Thyroid gland (tissue), 4 donors: Measurements from ENCODE around the gene KCNJ6. TPM values are rescaled to one million over a fixed set of nuclear protein-coding genes. Genes with fewer than 3 reads are reported as not detected.

Source experiments
- DNase-seq, 2 donors: peaks; one replicate each; pipeline ENCODE4 v3.0.0-alpha.2; 2019
- H3K27ac ChIP-seq, 3 donors: fragments of 200-600 bp; sonication (generic); 1 replicate in 2 of 3; 2 replicates in 1 of 3; pipeline ENCODE4 v1.5.1; 2016 to 2019; ENCODE audit warnings: mild to moderate bottlenecking in 1 of 3, moderate library complexity in 1 of 3
- H3K27me3 ChIP-seq: fragments of 200-600 bp; sonication (generic); one replicate; pipeline ENCODE4 v1.5.1; 2019
- H3K36me3 ChIP-seq, 2 donors: fragments of 200-600 bp; sonication (generic); one replicate each; pipeline ENCODE4 v1.5.1; 2016 to 2019
- H3K4me1 ChIP-seq, 2 donors: fragments of 200-600 bp; sonication (generic); one replicate each; pipeline ENCODE4 v1.5.1; 2017 to 2019
- H3K4me3 ChIP-seq, 3 donors: fragments of 200-600 bp; sonication (generic); replicated peaks in 1 of 3; 1 replicate in 2 of 3; 2 replicates in 1 of 3; pipeline ENCODE4 v1.5.1; 2016; ENCODE audit warnings: mild to moderate bottlenecking in 1 of 3
- H3K9me3 ChIP-seq: fragments of 200-600 bp; sonication (generic); one replicate; pipeline ENCODE4 v1.5.1; 2017
- POLR2A ChIP-seq, 2 donors: fragments of 450-650 bp; IDR thresholded peaks; one replicate each; pipeline ENCODE4 v1.6.1; 2017; ENCODE audit warnings: antibody characterized with exemption in 2 of 2, mild to moderate bottlenecking in 2 of 2, moderate library complexity in 1 of 2
- WGBS, 2 donors: methylation state at CpG; one replicate each; pipeline ENCODE4 v1.1.5; 2017; 5-methylcytosine and 5-hydroxymethylcytosine counted together
- intact Hi-C: fragments of 100-400 bp; cut with DNase I; formaldehyde crosslinking; loops from one replicate; pipeline ENCODE4 v1.15.1; 2023
- total RNA-seq, 4 donors: library from RNA; depleted of rRNA; stranded (reverse); fragments of >200 nt; gene quantifications; one replicate each; pipeline ENCODE4 v1.2.3, GENCODE V29; 2016
- TF ChIP-seq, protein P1 (sequence below), 6 experiments: fragments of 200-600 bp in 3 of 6; fragments of 450-650 bp in 3 of 6; sonication (generic) in 3 of 6; IDR thresholded peaks; one replicate each; pipeline ENCODE4 v1.5.1; 2016 to 2019; ENCODE audit warnings: antibody characterized with exemption in 6 of 6, mild to moderate bottlenecking in 2 of 6, inconsistent platforms in 1 of 6, moderate library complexity in 1 of 6

Gene KCNJ6
- total RNA-seq, 4 donors from 2014 or later = not detected

- TF ChIP-seq, protein P1, sequence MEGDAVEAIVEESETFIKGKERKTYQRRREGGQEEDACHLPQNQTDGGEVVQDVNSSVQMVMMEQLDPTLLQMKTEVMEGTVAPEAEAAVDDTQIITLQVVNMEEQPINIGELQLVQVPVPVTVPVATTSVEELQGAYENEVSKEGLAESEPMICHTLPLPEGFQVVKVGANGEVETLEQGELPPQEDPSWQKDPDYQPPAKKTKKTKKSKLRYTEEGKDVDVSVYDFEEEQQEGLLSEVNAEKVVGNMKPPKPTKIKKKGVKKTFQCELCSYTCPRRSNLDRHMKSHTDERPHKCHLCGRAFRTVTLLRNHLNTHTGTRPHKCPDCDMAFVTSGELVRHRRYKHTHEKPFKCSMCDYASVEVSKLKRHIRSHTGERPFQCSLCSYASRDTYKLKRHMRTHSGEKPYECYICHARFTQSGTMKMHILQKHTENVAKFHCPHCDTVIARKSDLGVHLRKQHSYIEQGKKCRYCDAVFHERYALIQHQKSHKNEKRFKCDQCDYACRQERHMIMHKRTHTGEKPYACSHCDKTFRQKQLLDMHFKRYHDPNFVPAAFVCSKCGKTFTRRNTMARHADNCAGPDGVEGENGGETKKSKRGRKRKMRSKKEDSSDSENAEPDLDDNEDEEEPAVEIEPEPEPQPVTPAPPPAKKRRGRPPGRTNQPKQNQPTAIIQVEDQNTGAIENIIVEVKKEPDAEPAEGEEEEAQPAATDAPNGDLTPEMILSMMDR (IDR thresholded peaks at IDR 0.05) = no peak
- TF ChIP-seq POLR2A (IDR thresholded peaks at IDR 0.05) = no peak
- intact Hi-C loops = no loop called here
- H3K27me3 ChIP-seq = no peaks in the 10 kb centered on the region
- no peaks in the 10 kb centered on the region for H3K9me3 ChIP-seq
- no peak for DNase-seq
- no peaks in the 10 kb centered on the region for H3K36me3 ChIP-seq
- no peaks in the 10 kb centered on the region for H3K4me1 ChIP-seq
- no peak overlapping the region for H3K27ac ChIP-seq
- H3K4me3 ChIP-seq = no peak overlapping the region
- WGBS, 2 donors = 55 to 71% methylated on average over 1 of the region's 1 CpG
Measured at GRCh38 chr21:37886120-37886519, 30.1 kb downstream of the KCNJ6 start.

- Histone ChIP-seq H3K27ac (no peak overlapping the region), H3K27me3 (no peaks in the 10 kb centered on the region), H3K36me3 (no peaks in the 10 kb centered on the region), H3K9me3 (no peaks in the 10 kb centered on the region), H3K4me3 (no peak overlapping the region), H3K4me1 (no peaks in the 10 kb centered on the region)
- intact Hi-C loops = no loop called here
- 67 to 74% methylated on average over 7 of the region's 7 CpGs for WGBS, 2 donors
- TF ChIP-seq, protein P1 (IDR thresholded peaks at IDR 0.05) = no peak
- TF ChIP-seq POLR2A (IDR thresholded peaks at IDR 0.05) = no peak
- DNase-seq = no peak
Measured at GRCh38 chr21:37878946-37879660, 37.2 kb downstream of the KCNJ6 start.

DNA sequence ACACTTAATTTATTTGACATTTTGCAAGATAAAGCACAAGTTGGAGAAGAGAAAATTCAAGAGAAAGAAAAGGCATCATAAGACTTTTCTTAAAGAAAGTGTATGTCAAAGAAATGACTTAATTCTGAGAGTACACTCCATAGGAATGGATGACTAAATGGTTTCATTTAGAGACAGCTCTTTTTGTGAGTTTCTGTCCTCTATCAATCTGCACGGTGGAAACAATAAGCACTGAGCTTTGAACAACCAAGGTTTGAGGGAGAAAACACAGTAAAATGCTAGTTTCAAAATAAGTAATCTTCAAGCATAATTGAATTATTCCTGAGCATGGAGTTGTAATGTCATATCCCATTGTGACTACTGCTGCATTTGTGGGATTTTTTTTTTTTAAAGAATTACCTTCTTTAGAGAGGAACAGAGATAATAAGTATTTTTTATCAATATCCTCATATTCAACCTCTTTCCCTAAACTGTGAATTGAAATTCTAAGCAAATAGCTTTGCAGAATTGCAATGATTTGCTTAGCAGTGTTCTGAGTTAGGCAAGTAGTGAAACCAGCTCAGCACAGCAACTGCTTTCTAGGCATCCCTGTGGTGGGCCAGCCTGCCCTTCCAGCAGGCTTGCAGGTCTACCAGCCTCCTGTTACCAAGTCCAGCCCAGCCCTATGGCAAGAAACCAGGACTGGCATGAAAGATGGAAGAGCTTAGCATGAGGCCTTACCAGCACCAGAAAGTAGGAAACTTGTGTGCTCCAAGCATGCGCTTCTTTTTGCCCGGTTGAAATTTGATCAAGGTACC lies 38.2 kb downstream of the KCNJ6 start:
- 84 to 93% methylated on average over 3 of the region's 3 CpGs for WGBS, 2 donors
- TF ChIP-seq, protein P1 (IDR thresholded peaks at IDR 0.05) = no peak
- no peak for TF ChIP-seq POLR2A (IDR thresholded peaks at IDR 0.05)
- Histone ChIP-seq H3K36me3 (no peaks in the 10 kb centered on the region), H3K4me1 (no peaks in the 10 kb centered on the region), H3K27me3 (no peaks in the 10 kb centered on the region), H3K4me3 (no peak overlapping the region), H3K9me3 (no peaks in the 10 kb centered on the region), H3K27ac (no peak overlapping the region)
- no peak for DNase-seq
- intact Hi-C loops = no loop called here

- H3K27me3 ChIP-seq = no peaks in the 10 kb centered on the region
- no peak overlapping the region for H3K4me3 ChIP-seq
- no peaks in the 10 kb centered on the region for H3K36me3 ChIP-seq
- H3K9me3 ChIP-seq = no peaks in the 10 kb centered on the region
- WGBS, 2 donors = 61 to 62% methylated on average over 1 of the region's 1 CpG
- TF ChIP-seq, protein P1 (IDR thresholded peaks at IDR 0.05) = no peak
- TF ChIP-seq POLR2A (IDR thresholded peaks at IDR 0.05) = no peak
- no peak for DNase-seq
- H3K4me1 ChIP-seq = no peaks in the 10 kb centered on the region
- no peak overlapping the region for H3K27ac ChIP-seq
- intact Hi-C loops = no loop called here
Measured at GRCh38 chr21:37877171-37877570, 39.1 kb downstream of the KCNJ6 start.

DNA sequence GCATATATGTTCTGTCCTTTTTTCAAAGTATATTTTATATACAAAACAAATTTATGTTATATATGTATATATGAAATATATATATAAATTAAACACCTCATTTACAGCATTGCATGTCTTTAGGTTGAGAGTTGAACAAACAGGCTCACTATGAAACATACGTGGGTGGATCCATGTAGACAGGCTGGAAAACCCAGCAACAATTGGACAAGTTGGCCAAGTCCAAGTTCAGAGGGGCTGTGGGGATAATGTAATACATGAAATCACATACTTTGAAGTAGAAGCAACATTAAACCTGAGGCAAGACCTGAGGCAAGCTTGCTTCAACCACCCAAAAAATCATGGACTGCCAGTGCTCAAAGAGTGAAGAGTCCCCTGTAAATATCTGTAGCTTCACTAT lies 39.7 kb downstream of the KCNJ6 start:
- no peak for DNase-seq
- 74 to 83% methylated on average over 1 of the region's 1 CpG for WGBS, 2 donors
- Histone ChIP-seq H3K36me3 (no peaks in the 10 kb centered on the region), H3K4me1 (no peaks in the 10 kb centered on the region), H3K4me3 (no peak overlapping the region), H3K9me3 (no peaks in the 10 kb centered on the region), H3K27me3 (no peaks in the 10 kb centered on the region), H3K27ac (no peak overlapping the region)
- TF ChIP-seq, protein P1 (IDR thresholded peaks at IDR 0.05) = no peak
- TF ChIP-seq POLR2A (IDR thresholded peaks at IDR 0.05) = no peak
- intact Hi-C loops = no loop called here
